ENCODE measurements around the gene PDZD2. TPM values are rescaled to one million over a fixed set of nuclear protein-coding genes. Genes with fewer than 3 reads are reported as not detected.

PDZD2 gene
- total RNA-seq, 1 experiment from 2014 or later, result 0.37 TPM

GRCh38 chr5:31887556-31887955, 248.6 kb downstream of the PDZD2 start:
- TF ChIP-seq REST (IDR thresholded peaks at IDR 0.05; ENCODE audit: low read depth) (no peak), JUND (IDR thresholded peaks at IDR 0.05) (no peak), ELF1 (IDR thresholded peaks at IDR 0.05; ENCODE audit: borderline replicate concordance, low read depth) (no peak), CEBPB (IDR thresholded peaks at IDR 0.05; ENCODE audit: low read depth) (no peak)
- Histone ChIP-seq H3K9me3 (ENCODE audit: control insufficient read depth in 1 of 2, insufficient read depth in 1 of 2, low read depth in 1 of 2, low read length in 2 of 2) (no peaks in the 10 kb centered on the region), H3K27ac (ENCODE audit: low read depth, low read length) (no peak overlapping the region), H3K9me2 (ENCODE audit: insufficient read depth) (no peaks in the 10 kb centered on the region), H3K79me2 (ENCODE audit: insufficient read depth, low read length) (no peaks in the 10 kb centered on the region), H3K4me2 (ENCODE audit: low read length) (no peak overlapping the region), H3K4me1 (ENCODE audit: control insufficient read depth in 1 of 2, insufficient read depth in 2 of 2, low read length in 2 of 2) (no peaks in the 10 kb centered on the region), H3K27me3 (ENCODE audit: insufficient read depth, low read length) (no peaks in the 10 kb centered on the region), H2AFZ (ENCODE audit: low read depth, low read length, poor library complexity, severe bottlenecking) (no peak overlapping the region), H3K36me3 (ENCODE audit: control insufficient read depth in 1 of 2, insufficient read depth in 2 of 2, low read length in 2 of 2) (no peaks in the 10 kb centered on the region), H4K20me1 (ENCODE audit: insufficient read depth) (no peaks in the 10 kb centered on the region), H3K9ac (ENCODE audit: low read length) (no peak overlapping the region), H3K4me3 (replicated peaks in 1 of 2; ENCODE audit: low read depth in 1 of 2, low read length in 2 of 2) (no peak overlapping the region)
- intact Hi-C loops (cut with micrococcal nuclease), result no loop called here
- no TSS peak for BruUV-seq (replicated peaks)
- no peak for ATAC-seq
- no peak for DNase-seq (ENCODE audit: low read depth, low spot score)
- ChIA-PET POLR2A (no interaction called here), RAD21 (ENCODE audit: low non-redundant PET in 1 of 2, low total read pairs in 2 of 2, uncharacterized antibody in 2 of 2, unreplicated experiment in 2 of 2) (no interaction called here), CTCF (no interaction called here)

- H3K4me3 ChIP-seq (replicated peaks in 1 of 2; ENCODE audit: low read depth in 1 of 2, low read length in 2 of 2), result no peak overlapping the region
- ChIA-PET CTCF (no interaction called here), RAD21 (ENCODE audit: low non-redundant PET in 1 of 2, low total read pairs in 2 of 2, uncharacterized antibody in 2 of 2, unreplicated experiment in 2 of 2) (no interaction called here), POLR2A (no interaction called here)
- no peaks in the 10 kb centered on the region for H3K79me2 ChIP-seq (ENCODE audit: insufficient read depth, low read length)
- H3K36me3 ChIP-seq (ENCODE audit: control insufficient read depth in 1 of 2, insufficient read depth in 2 of 2, low read length in 2 of 2), result no peaks in the 10 kb centered on the region
- H3K27ac ChIP-seq (ENCODE audit: low read depth, low read length), result no peak overlapping the region
- TF ChIP-seq REST (IDR thresholded peaks at IDR 0.05; ENCODE audit: low read depth), result no peak
- TF ChIP-seq CBX3 (IDR thresholded peaks at IDR 0.05; ENCODE audit: low read depth), result no peak
- TF ChIP-seq CEBPB (IDR thresholded peaks at IDR 0.05; ENCODE audit: low read depth), result no peak
- TF ChIP-seq ZFX (IDR thresholded peaks at IDR 0.05), result no peak
- TF ChIP-seq YY1 (IDR thresholded peaks at IDR 0.05; ENCODE audit: extremely low read depth, insufficient replicate concordance, low read depth, low read length), result no peak
- no peak for TF ChIP-seq FOSL1 (IDR thresholded peaks at IDR 0.05; ENCODE audit: low read depth)
- TF ChIP-seq JUND (IDR thresholded peaks at IDR 0.05), result no peak
- TF ChIP-seq SRF (IDR thresholded peaks at IDR 0.05; ENCODE audit: low read depth), result no peak
- TF ChIP-seq CTCF (IDR thresholded peaks at IDR 0.05 in 2 of 3, conservative IDR thresholded peaks at IDR 0.05 in 1 of 3; ENCODE audit: borderline replicate concordance in 1 of 3, insufficient read depth in 1 of 3, low read depth in 2 of 3, low read length in 2 of 3), result no peak
- no peak overlapping the region for H3K9ac ChIP-seq (ENCODE audit: low read length)
- BruUV-seq (replicated peaks), result no TSS peak
- H3K27me3 ChIP-seq (ENCODE audit: insufficient read depth, low read length), result no peaks in the 10 kb centered on the region
- no peaks in the 10 kb centered on the region for H3K4me1 ChIP-seq (ENCODE audit: control insufficient read depth in 1 of 2, insufficient read depth in 2 of 2, low read length in 2 of 2)
- H3K4me2 ChIP-seq (ENCODE audit: low read length), result no peak overlapping the region
- DNase-seq (ENCODE audit: low read depth, low spot score), result no peak
- H3K9me3 ChIP-seq (ENCODE audit: control insufficient read depth in 1 of 2, insufficient read depth in 1 of 2, low read depth in 1 of 2, low read length in 2 of 2), result no peaks in the 10 kb centered on the region
- no peak overlapping the region for H2AFZ ChIP-seq (ENCODE audit: low read depth, low read length, poor library complexity, severe bottlenecking)
- intact Hi-C loops (cut with micrococcal nuclease), result no loop called here
- ATAC-seq, result no peak
- H4K20me1 ChIP-seq (ENCODE audit: insufficient read depth), result no peaks in the 10 kb centered on the region
- no peaks in the 10 kb centered on the region for H3K9me2 ChIP-seq (ENCODE audit: insufficient read depth)
Observed at GRCh38 chr5:31888564-31888963, 249.6 kb downstream of the PDZD2 start.
